NCI-H345 treated with DMSO at 0.1 percent for 48 hours (cell line): ENCODE measurements around the gene P2RX2.

Source experiments
- DNase-seq: peaks from one replicate; lab custom pipeline; 2025; ENCODE audit not compliant: unreplicated experiment; lab: John Stamatoyannopoulos, UW

Gene P2RX2

DNA sequence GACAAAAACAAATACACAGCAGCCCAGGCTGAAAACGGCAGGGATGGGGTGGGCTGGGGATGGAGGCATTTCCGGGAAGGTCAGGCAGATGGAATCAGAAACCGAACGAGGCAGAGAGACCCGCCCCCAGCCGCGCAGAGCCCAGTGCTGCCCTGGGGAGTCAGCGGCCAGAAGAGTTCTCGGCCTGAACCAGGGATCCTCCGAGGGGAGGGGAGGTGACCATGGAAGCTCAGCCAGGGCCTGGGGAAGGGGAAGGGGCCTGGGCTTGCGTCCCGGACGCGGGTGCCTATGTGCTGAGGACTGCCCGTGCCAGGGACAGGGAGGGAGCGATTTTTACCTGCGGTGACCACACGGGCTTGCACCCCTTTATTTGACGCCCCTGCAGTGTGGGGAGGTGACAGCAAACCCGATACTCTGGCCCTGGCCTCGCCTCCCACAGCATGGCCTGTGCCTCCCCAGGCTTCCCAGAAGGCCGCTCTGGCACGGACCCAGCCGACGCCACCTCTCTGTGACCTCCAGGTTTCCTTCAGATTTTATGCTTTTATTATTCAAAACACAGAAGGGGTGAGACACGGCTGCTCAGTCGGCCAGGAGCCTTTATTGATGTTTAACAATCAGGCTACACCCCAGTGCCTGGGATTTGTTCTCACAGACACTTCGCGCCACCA, 15.9 kb upstream of the P2RX2 start:
- no peak for DNase-seq

DNA sequence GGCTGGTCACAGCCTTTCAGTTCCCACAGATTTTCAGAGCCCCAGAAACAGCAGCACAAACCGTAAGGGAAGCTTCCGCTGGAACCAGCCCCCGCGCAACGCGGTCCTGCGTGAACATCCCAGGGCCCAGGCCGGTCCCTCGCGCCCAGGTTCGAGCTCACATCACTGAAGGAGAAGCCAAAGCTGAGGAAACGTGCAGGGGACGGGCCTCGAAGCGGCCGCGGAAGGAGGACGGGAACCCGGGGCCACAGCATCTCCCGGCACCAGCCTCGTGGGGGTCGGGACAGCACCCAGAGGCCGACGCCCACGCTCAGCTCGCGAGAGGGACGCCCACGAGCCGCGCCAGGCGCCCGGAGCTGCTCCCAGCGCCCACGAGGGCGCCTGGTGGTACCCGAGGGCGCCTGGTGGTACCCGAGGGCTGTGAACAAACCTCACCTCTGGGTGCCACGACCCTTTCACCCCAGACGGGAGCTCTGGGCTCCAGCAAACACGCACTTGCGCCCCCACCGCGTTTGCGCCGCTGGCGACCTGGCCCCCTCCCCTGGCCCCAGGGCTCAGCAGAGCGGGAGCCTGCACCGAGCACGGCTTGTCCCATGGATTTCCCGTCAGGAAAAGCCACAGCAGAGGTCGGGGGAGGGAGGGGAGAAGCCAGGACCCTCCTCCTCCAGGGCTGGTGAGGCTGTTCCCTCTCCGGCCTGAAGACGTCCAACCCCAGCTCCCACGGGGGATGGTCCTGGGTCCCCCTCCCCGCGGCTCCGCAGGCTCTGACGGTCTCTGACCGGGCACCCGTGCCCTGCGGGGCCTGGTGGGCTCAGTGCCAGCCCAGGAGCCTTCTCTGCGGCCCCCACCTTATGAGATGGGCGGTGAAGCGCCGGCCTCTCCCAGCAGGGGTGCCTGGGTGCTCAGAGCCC, 15.1 kb upstream of the P2RX2 start:
- no peak for DNase-seq

DNA sequence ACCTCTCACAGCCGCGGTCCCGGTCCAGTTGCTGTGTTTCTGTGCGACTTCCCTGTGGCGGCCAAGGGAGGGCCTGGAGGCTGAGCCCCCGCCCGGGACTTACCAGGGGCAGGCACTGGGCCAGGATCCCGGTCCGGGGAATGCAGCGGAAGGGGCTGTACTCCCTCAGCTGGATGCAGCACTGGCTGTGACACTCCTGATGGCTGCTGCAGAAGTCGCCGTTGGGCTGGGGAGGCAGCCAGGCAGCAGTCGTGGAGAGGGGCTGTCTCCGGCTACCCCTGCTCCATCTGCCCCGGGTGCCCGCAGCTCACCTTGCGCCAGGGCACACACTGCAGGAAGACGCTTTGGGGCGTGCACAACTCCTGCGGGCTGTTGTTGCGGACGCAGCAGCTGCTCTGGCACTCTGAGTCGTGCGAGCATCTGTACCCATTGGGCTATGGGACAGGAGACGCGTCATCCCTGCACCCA, 14.4 kb upstream of the P2RX2 start:
- no peak for DNase-seq

DNA sequence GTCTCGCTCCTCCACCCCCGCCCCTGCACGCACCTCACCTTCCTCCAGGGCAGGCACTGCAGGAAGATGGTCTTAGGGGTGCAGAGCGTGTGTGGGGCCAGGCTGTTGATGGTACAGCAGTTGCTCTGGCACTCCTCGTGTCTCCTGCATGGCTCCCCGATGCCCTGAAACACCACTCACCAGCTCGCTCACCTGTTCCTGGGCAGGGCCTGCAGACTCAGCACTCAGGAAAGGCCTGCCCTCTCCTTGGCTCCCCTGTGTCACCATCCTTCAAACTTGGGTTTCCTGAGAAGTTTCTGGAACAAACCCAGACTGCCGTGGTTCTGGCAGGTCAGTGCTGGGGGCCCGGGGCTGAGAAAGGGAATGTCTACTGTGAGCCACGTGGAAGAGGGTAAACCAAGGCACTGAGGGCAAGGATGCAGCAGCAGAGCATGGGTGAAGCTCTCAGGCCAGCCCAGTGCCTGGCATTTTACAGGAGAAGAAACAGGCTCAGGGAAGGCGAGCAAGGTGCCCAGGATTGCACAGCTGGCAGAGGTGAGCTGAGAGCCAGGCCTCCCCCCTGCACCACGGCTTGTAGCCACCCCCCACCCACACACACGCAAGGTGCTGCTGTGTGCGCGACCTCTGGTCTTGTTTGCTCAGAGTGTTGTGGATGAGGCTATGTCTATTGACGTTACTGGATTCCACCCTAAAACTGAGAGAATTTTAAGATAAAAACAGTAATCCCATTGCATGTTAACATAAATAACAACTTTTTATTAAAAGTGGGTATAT, 13.7 kb upstream of the P2RX2 start:
- no peak for DNase-seq

DNA sequence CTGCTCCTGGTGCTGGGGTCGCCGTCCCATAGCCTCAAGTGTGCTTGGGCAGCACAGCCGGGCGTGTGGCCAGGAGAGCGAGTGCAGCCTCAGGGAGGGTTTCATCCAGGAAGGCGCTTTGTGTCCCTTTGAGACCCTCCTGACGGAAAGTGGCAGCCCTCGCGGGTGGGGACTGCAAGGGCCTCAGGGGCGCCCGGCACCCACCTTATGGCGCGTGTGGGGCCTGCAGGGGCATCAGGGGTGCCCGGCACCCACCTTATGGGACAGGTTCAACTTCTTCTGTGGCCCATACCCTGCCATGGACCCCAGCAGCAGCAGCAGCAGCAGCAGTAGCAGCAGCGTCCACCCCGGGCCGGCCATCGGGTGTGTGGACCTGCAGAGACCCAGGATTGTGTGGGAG, 12.7 kb upstream of the P2RX2 start:
- DNase-seq = no peak

DNA sequence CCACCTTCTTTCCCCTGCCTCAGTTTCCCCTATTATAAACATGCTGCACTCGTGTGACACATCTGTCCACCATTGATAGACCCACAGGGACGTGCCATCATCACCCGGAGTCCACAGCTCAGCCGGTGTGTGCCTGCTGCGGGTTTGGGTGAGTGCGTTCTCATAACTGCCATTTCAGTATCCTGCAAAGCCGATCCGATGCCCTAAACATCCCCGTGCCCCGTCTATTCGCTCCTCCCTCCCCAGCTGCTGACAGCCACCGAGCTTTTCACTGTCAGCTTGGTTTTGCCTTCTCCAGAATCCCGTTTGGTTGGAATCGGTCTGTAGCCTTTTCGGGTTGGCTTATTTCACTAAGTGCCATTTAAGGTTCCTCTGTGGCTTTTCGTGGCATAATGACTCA, 12.1 kb upstream of the P2RX2 start:
- DNase-seq = no peak

DNA sequence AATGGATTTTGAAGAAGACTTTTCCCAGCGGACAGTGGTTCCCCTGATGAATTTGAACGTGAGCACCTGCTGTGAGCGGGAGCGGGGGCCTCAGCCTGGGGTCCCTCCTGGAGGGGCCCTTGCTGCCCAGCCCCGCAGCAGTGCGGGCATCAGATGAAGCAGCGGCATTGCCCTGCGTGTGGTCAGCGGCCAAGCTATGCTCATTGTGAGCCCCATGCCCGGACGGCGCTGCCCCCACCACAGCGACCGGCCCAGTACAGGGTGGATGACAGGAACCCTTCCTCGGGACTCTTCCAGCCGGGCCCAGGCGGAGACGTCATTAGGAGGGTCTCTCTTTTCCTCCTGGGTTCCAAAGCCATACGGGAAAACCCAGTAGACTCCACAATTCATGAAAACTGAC, 11.6 kb upstream of the P2RX2 start:
- DNase-seq = no peak

- no peak for DNase-seq
Observed at GRCh38 chr12:132608231-132609171, 10.1 kb upstream of the P2RX2 start.

GRCh38 chr12:132610051-132610759, 8.4 kb upstream of the P2RX2 start, which contains the start of gene LRCOL1:
Gene LRCOL1, minus strand, starts transcription at chr12:132610582. Its CDS starts 4,331 bp downstream, at chr12:132606251.
- DNase-seq = no peak

DNA sequence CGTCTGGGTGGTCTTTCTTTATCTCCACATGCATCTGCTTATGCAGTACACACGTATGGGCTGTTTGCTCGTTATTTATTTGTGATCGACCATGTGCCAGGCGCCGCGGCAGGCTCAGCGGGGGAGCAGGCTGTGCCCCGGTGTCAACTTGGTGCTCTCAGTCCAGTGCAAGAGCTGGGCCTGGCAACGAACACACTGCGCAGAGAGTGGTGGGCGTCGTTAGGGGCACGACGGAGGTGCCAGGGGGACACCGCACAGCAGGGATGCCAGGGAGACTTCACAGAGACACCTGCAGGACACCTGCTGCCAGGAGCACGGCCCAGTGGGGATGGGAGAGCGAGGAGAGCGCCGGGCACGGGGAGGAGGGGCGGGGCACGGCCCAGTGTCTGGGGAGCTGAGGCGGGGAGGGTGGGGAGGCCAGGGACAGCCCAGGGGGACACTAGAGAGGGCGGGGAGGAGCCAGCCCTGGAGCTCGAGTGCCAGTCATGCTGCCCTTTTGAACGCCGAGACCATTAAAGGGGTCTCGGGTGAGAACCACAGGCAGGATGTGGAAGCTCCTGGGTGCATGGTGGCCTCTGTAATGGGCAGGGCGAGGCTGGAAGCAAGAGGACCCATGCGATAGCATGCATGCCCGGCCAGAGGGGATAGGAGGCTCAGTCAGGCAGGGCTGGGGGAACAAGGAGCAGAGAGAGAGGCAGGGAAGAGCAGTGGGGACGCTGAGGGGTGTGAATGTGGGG, 7.5 kb upstream of the P2RX2 start:
- DNase-seq = no peak

DNA sequence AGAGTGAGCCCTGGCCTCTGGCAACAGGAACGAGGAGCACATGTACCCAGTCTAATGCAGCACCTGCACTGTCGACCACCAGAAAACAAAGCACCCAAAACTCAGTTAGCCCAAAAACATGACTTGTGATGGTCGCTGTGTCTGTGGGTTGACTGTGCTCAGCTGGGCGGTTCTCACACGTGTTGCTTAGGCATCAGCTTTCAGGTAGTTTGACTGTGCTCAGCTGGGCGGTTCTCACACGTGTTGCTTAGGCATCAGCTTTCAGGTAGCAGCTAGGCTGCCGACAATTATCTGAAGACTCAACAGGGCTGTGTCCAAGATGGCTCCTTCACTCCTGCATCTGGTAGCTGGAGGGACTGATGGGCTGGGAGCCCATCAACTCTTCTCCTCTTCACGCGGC, 7.0 kb upstream of the P2RX2 start:
- DNase-seq = no peak

DNA sequence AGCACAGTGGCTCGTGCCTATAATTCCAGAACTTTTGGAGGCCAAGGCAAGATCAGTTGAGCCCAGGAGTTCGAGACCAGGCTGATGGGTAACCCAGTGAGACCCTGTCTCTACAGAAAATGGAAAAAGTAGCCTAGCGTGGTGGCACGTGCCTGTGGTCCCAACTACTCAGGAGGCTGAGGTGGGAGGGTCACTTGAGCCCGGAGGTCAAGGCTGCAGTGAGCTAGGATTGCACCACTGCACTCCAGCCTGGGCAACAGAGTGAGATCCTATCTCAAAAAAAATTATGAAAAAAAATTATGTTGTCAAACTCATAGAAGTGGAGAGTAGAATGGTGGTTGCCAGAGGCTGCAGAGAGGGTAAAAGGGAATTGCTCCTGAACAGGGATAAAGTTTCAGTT, 4.5 kb upstream of the P2RX2 start:
- DNase-seq = no peak

DNA sequence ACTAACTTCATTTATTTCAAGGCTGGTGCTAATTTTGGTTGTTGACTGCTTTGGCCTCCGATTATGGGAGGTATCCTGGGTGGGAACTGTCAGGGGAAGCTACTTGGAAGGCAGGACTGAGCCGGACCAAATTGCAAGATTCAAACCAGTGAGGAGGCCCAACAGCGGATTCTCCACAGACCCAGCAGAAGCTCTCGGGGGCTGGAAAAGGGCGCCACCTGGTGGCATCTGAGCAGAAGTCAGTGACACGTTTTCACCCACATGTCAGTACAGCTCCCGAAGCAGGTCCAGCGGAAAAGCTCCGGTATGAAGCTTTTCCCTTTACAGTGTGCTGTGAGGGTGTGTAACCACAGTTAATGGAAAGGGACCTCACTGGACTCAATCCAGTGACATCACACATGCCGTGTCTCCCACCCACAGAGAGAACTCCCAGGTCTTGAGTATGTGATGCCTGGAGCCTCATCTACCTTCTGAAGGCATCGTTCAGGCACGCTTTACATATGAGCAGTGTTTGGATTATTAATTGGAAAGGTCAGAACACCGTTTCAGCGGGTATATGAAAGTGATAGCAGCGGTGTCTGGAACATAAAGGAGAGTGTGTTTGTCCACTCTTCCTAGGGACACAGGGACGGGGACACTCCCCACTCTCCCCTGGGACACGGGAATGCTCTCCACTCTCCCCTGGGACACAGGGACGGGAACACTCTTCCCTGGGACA, 3.6 kb upstream of the P2RX2 start:
- DNase-seq = peak; percentile 68

DNA sequence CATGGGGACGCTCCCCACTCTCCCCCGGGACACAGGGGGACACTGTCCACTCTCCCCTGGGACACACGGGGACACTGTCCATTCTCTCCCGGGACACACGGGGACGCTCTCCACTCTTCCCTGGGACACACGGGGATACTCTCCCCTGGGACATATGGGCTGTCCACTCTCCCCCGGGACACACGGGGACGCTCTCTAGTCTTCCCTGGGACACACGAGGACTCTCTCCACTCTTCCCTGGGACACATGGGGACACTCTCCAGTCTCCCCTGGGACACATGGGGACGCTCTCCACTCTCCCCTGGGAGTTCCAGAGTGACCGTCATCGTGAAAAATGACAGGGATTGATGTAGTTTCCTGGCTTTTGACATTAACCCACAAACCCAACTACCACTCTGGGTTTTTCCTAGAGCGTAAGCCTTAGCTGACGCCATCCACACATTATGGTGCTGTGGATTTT, 3.0 kb upstream of the P2RX2 start:
- no peak for DNase-seq

DNA sequence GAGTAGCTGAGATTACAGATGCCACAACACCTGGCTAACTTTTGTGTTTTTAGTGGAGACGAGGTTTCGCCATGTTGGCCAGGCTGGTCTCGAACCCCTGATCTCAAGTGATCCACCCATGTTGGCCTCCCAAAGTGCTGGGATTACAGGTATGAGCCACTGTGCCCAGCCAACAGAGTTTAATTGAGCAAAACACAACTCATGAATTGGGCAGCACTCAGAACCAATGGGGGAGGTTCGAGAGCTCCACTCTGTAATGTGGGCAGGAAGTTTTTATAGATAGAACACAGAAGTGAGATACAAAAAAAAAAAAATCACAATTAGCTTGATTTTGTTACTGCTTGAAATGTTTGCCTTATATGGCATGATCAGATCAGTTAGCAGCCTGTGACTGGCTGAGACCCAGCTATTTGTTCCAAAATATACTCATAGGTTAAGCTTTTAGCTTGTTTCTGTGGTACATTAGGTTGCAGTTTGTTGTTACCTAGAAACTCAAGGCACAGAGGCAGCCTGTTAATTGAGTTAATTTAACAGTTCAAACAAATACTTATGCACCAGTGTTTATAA, 1.4 kb upstream of the P2RX2 start:
- DNase-seq = no peak

GRCh38 chr12:132617822-132618682, 524 bp upstream of the P2RX2 start:
- peak; percentile 39 for DNase-seq

DNA sequence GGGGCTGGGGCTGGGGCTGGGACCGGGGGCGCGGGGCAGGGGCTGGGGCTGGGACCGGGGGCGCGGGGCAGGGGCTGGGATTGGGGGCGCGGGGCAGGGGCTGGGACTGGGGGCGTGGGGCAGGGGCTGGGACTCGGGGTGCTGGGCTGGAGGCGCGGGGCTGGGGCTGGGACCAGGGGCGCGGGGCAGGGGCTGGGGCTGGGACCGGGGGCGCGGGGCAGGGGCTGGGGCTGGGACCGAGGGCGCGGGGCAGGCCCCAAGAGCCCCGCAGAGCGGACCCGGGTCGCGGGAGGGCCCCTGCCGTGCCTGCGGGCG, 452 bp downstream of the P2RX2 start:
- no peak for DNase-seq
